Measurements from ENCODE around the gene ABR.
A peak's percentile ranks its signal among the peaks of the same experiment; 100 is the strongest.

GRCh38 chr17:1134634-1135324 is 45.0 kb downstream of the ABR start:
- TF ChIP-seq CTCF (IDR thresholded peaks at IDR 0.05 in 8 of 11, conservative IDR thresholded peaks at IDR 0.05 in 3 of 11): no peak
- peak in 1 of 3 donors; percentile 22 for TF ChIP-seq POLR2AphosphoS5 (IDR thresholded peaks at IDR 0.05)
- no peak for TF ChIP-seq POLR2A (IDR thresholded peaks at IDR 0.05)

All from spleen (tissue), 7 donors.